ENCODE data around the gene FILIP1L.

FILIP1L gene

DNA sequence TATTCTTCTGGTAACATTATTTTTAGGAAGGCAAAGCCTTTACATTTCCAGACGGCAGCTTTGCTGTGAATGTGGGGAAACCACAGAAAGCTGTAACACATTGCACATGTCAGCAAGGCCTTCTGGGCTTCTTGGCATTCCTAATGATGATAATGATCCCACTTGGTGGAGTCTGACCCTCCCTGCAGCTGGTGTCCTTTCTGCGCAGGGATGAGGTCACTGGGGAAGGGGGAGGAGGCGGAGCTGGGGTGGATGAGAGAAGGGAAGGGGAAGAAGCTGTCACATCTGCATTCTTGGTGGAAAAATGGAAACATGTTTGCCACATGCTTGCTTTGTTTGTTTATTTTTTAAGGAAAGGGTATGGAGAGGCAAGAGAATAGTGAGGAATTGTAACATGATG is 68.6 kb downstream of the FILIP1L start:
- in situ Hi-C loops (cut with MboI; ENCODE audit: low sequenced_read_pairs), result no loop called here

DNA sequence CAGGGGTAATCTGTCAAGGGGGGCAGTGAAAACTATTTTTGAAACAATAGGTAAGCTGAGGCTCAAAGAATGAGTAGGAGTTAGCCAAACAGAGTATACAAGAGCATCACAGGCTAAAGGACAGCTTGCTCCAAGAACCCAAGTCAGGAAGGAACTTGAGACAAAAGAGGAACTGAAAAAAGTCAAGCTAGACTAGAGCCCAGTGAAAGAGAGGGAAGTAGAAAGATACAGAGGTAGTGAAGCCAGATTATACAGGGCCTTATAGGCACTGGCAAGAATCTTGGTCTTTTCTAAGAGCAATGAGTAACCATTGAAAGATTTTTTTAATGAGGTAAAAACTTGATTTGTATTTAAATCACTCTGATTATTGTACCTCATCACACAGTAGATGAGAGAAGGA is 69.9 kb downstream of the FILIP1L start:
- in situ Hi-C loops (cut with MboI; ENCODE audit: low sequenced_read_pairs), result no loop called here

DNA sequence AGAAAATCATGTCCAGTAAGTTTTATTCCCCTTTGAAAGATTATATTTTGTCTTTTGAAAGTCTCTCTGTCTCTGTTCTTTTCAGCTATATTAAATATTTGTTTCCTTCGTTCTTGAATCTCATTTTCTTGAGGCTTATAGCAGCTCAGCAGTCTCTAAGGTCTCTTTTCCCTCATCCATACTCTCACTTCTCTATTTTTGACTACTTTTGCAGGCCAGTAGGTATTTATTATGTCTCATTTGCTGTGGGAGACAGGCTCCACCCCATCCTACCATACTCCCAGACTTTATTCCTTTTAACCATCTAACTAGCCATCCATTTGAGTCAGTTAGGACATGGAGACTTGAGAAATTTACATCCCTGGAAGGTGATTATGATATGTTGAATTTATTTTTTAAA is 71.0 kb downstream of the FILIP1L start:
- in situ Hi-C loops (cut with MboI; ENCODE audit: low sequenced_read_pairs), result no loop called here

GRCh38 chr3:100042166-100042981 is 71.9 kb downstream of the FILIP1L start:
- in situ Hi-C loops (cut with MboI; ENCODE audit: low sequenced_read_pairs), result no loop called here

- in situ Hi-C loops (cut with MboI; ENCODE audit: low sequenced_read_pairs), result no loop called here
These were observed 73.0 kb downstream of the FILIP1L start for GRCh38 chr3:100041328-100041749.

DNA sequence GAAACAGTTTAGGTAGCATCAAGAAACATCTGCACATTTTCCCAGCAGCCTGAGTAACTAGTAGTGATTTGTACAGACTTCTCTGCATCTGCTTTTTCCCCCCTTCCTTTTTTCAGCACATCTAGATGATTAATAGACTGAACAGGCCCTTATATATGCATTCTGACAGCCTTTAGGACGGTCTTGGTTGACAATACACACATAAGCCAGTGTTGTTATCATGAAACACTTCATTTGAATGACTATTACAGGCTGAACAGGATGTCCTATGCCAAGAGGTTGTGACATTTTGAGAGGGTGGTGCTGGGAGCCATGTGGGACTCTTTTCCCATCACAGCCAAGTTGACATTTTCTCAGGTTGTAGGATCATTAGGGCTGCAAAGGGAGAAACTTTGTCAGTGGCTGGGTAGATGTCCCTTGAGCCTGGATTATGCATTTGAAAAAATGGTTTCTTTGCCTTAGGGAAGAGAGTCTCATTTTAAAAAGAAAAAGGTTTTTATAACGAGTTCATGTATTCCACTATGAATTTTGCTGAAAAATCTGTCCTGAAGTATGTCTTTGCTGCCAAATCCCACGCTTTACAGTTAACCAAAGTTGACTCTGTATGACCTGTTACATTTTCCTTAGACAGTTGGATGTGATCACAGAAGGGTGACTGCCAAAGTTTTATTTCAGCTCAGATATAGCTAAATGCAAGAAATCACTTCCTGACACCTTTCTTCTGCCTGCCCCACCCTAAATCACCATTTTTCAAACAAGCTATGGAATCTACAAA is 73.7 kb downstream of the FILIP1L start:
- in situ Hi-C loops (cut with MboI; ENCODE audit: low sequenced_read_pairs), result no loop called here

DNA sequence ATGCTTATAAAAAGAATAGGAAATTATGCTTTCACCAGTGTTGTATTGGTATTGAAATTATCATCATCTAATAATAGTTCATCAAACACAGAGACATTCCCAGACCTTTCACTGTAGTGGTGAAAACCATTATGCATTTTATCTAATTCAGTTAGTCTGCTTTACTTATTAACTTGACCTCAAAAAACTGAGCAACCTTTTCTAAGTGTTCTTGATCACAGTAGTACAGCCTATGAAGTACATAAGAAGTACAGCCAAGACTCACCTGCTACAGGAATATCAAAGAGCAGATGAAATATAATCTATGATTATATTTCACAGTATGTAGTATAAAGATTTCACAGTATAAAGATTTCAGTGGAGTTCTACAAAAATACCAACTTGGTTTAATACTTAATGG is 75.2 kb downstream of the FILIP1L start:
- in situ Hi-C loops (cut with MboI; ENCODE audit: low sequenced_read_pairs), result no loop called here

DNA sequence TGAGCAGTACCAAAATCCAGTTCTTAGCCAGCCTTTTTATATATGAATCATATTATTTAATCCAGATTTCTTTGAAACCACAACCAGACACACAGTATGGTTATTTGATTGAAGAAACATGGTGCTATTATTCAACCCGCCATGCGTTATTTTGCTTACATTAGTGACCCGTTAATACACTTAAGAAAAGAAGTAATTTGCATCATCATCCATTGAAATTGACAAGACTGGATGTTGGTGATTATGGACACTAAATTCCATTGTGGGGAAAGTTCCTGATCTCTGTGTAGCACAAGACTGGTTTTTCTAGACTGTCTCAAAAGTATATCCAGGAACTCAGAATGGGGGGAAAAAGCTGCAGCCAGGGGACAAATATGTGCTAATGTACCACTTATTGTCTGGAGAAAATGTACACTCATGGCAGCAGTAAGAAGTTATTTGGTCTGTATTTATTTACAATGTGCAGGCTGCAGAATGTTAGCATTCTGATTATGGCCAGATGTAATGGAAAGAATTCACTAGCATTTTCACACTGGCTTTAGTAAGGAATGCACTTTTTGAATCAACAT is 80.3 kb downstream of the FILIP1L start:
- in situ Hi-C loops (cut with MboI; ENCODE audit: low sequenced_read_pairs), result no loop called here

GRCh38 chr3:100033184-100033583 is 81.1 kb downstream of the FILIP1L start:
- in situ Hi-C loops (cut with MboI; ENCODE audit: low sequenced_read_pairs), result no loop called here

GRCh38 chr3:100032243-100032642 is 82.1 kb downstream of the FILIP1L start:
- in situ Hi-C loops (cut with MboI; ENCODE audit: low sequenced_read_pairs), result no loop called here

DNA sequence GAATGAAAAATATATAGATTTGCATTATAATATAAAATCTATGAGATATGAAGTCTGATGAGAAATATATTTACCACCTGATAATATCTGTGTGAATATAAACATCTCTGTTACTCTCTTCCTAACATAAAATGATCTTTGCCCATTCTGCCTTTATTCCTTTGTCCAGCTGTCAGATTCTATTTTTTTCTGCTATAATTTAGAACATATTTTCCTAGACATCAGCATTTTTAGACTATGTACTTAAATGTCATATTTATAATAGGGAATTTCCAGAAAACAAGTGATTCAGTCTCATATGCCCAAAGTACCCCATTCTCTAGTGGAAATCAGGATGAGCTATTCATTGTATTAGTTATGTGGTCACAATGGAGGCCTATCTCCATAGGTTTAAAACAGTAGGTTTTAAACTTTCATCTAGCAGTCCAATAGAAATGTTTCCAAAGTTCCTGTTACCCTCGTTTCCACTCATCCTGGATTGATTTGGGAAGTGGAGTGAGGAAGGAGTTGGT is 83.3 kb downstream of the FILIP1L start:
- in situ Hi-C loops (cut with MboI; ENCODE audit: low sequenced_read_pairs), result no loop called here

DNA sequence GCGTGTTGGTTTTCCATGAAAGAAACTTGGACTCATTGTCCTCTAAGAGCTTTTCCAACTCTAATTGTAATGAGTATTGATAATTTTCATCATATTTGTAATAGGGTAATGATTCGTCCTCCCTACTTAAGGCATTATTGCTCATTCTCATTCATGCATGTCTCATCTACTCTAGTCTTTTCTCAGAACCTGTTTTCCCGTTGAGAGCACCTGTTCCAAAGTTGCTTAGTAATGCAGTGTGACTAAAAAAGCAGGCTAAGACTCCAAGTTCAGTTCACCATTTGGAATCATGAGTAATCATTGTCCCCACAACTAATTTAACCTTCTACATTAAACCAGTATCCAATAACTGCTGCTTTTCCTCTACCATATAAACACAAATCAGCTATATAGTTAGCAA is 84.0 kb downstream of the FILIP1L start:
- in situ Hi-C loops (cut with MboI; ENCODE audit: low sequenced_read_pairs), result no loop called here

DNA sequence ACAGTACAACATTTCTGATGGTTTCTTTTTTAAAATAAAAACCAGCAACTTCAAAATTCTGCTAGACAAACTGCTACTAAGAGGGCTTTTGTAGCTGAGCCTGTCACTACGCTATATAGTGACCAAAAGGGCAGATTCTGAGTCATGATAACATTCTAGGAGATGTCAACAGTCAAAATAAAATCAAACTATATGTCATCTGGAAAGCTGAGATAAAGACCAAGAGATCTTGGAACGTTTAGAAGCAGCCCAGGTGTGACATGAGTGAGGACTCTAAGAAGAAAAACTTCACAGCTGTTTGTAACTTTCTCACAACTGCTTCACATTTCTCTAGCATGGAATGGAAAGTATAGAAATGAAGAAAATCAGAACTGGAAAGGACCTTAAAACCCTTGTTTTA is 84.6 kb downstream of the FILIP1L start:
- in situ Hi-C loops (cut with MboI; ENCODE audit: low sequenced_read_pairs), result no loop called here

DNA sequence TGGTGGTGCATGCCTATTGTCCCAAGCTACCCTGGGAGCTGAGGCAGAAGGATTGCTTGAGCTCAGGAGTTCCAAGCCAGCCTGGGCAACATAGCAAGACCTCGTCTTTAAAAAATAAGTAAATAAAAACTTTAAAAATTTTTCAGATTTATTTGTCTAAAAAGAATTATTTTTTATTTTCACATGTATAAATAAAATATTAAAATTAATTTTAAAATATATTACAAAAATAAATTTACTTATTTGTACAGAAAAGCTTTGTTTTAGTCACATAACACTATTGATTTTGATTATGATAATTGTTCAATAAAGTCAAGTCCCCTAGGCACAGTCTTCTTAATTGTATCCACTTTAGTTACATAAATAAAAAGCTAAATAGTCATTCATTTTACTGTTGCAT is 85.2 kb downstream of the FILIP1L start:
- in situ Hi-C loops (cut with MboI; ENCODE audit: low sequenced_read_pairs), result no loop called here

DNA sequence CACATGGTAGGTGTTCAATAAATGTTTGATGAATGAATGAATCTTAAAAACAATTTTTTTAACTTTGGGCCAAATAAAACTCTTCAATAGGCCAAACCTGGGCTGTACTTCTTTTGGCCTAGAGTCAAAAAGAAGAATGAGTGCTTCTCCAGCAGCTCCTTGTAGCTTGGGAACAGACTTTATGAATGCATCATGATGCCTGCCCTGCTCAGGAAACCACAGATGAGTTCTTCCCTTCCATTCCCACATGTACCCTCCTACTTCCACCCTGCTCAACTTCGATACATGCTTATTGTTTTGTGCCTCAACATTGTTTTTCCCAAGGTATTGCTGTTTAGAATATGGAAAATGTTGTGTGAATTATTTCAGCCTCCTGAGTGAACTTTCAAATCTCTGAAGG is 87.0 kb downstream of the FILIP1L start:
- in situ Hi-C loops (cut with MboI; ENCODE audit: low sequenced_read_pairs), result no loop called here

- in situ Hi-C loops (cut with MboI; ENCODE audit: low sequenced_read_pairs), result no loop called here
These were observed 89.6 kb downstream of the FILIP1L start for GRCh38 chr3:100024520-100025303.

GRCh38 chr3:100023595-100023994 is 90.7 kb downstream of the FILIP1L start:
- in situ Hi-C loops (cut with MboI; ENCODE audit: low sequenced_read_pairs), result no loop called here

DNA sequence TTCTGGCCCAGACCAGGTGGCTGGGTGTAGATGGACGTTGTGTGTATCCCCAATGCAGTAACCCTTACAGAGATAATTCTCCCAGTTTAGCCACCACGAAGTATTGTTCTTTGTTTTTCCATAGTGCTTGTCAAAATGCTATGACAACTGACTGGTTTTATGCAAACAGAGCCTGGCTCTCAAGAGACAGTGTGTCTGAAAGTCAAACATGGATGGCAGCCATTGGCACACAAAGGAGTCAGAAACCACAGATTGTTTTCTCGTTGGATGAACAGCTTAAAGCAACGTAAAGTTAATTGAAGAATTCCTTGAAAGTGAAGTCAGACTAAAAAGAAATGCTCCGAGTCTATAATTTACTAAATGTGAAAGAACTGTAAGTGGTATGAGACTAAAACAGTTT is 91.2 kb downstream of the FILIP1L start:
- in situ Hi-C loops (cut with MboI; ENCODE audit: low sequenced_read_pairs), result no loop called here

GRCh38 chr3:100022506-100022905 is 91.8 kb downstream of the FILIP1L start:
- in situ Hi-C loops (cut with MboI; ENCODE audit: low sequenced_read_pairs), result no loop called here

DNA sequence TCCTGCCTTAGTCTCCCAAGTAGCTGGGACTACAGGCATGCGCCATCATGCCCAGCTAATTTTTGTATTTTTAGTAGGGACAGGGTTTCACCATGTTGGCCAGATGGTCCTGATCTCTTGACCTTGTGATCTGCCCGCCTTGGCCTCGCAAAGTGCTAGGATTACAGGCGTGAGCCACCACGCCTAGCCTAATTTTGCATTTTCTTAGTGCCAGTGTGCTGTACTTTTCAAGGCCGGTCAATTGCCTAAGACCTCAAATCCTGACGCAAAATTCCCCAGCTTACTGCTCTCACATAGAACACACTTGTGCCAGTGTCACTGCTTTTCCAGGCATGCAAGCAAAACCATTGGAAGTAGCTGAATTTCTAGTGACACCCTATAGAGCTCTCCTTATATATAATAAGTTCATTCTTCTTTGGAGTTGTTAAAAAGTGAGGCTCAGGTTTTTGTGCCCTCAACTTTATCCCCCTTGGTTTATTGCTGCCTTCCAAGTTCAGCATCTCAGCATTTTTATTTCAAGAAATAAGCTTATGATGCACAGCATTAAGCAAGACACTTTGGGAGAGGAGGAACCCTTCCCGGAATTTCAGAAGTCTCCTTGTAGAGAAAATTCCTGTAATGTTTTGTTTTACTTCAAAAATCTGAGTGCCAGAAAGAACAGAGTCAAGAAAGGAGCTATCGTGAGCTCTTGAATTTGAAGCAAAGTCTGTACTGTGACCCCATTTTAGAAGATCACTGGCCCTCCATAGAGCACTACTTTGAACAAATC is 93.2 kb downstream of the FILIP1L start:
- in situ Hi-C loops (cut with MboI; ENCODE audit: low sequenced_read_pairs), result no loop called here

All from hTERT RPE-1 (cell line).